NCI-H446 (cell line): ENCODE results near the gene INF2.
"Not testable (repeated sequence)": the region's sequence is repeated elsewhere in the genome, so short reads cannot be mapped to it uniquely, and the experiment has no call there.

Source experiments
- DNase-seq, 2 experiments: peaks; one replicate each; lab custom pipeline; 2025; lab: John Stamatoyannopoulos, UW

The INF2 gene

DNA sequence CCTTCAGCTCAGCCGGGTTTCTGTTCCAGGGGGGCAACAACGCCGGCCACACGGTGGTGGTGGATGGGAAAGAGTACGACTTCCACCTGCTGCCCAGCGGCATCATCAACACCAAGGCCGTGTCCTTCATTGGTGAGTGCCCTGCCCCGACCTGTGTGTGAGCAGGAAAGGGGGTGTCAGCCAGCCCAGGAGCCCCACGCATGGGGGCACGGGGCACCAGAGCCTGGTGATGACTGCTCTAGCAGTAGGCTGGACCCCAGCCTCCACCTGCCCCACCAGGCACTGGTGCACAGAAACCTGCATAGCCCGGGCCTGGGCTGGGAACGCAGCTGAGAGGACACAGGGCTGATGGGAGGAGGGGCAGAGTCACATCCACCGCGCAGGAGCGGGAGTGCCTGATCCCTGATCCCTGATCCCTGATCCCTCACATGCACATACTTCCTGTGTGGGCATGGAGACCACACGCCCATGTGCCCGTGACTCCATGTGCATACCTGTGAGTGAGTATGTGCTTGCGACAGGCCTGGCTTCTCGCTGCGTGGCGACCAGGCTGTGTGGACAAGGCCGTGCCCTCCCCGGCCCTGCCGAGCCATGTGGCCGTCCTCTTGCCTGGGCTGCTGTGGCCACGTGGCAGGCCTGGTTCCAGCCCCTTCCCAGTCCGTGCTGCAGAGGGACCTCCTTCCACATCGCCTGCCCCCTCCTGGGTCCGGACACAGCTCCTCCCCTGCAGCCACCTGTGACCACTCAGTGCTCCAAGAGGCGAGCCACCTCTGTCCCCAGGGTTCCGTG is 45.8 kb downstream of the INF2 start:
- DNase-seq: no peak

- no peak for DNase-seq
Observed at GRCh38 chr14:104735830-104736642, 46.6 kb downstream of the INF2 start.

DNA sequence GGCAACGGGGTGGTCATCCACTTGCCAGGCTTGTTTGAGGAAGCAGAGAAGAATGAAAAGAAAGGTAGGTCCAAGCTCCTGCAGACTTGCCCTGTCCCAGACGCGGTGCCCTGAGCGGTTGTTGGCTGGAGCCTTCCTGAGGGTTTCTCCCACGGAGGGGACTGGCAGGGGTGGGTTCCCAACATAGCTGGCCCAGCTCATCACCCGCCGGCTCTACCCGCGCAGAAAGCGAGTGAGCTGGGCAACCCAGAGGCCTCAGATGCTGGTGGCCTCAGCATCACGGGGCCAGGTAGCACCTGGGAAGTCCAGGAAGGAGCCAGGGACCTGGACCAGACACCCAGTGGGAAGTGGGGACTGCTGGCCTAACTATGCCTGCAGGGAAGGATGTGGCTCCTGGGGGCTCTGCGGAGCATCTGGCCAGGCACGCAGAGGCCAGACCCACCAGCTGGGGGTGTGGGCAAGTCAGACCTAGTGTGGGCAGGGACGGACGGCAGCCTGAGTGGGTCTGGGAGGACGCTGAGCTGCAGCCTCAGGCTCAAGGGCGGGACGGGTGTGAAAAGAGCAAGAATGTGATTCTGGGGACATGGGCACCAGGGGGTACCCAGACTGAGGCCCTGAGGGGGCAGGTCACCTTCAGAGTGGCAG is 49.1 kb downstream of the INF2 start:
- DNase-seq: no peak

DNA sequence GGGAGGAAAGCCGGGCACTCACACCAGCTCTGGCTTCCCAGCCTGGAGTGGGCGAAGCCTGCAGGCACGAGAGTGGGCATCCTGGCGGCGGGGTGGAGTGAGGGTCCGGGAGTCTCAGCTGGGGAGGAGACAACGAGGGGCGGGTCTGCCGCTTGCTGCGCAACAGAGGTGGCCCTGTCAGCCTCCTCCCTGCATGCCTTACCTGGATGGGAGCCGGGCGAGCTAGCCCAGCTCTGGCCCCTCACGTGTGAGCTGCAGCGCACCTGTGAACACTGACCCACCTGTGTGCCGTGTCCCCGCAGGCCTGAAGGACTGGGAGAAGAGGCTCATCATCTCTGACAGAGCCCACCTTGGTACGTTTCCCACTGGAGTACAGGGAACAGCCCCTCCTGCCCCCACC is 49.6 kb downstream of the INF2 start:
- no peak for DNase-seq

- no peak for DNase-seq
Observed at GRCh38 chr14:104739546-104740516, 50.4 kb downstream of the INF2 start.

DNA sequence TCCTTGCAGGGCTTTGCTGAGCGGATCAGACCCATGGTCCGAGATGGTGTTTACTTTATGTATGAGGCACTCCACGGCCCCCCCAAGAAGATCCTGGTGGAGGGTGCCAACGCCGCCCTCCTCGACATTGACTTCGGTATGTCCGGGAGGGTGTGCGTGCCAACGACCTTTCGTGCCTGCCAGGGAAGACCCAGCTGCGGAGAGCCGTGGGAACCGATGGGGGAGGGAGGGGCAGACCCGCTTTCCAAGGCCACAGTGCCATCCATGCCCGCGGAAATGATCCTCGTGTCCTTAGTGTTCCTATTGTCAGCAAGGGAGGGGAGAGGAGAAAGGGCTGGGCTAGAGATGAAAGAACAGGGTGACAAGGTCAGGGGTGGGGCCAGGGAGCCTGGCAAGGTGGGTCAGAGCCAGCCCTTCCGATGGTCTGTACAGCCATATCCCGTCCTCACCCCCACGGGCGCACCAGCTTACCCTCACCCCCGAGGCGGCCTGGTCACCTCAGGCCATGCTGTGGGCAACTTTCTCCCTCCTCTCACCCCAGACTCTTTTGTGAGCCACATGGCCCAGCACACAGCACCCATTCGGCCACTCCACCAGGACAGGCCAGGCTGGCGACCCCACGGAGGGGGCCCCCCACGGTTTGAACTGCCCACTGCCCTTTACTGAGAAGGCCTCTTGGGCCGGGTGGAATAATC is 51.8 kb downstream of the INF2 start:
- no peak for DNase-seq

DNA sequence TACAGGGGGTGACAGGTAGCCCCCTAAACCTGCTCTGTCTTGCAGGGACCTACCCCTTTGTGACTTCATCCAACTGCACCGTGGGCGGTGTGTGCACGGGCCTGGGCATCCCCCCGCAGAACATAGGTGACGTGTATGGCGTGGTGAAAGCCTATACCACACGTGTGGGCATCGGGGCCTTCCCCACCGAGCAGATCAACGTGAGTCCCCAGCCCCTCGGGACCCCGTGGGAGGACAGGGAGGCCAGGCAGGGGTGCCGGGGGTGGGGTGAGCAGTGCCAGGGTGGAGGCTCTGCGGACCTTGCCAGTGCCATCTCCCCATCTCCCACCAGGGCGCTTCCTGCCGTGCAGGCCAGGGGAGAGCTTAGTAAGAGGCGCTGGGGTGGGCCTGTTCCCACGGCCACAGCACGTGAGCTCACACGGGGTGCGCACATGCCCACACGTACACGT is 52.4 kb downstream of the INF2 start:
- DNase-seq: no peak

- DNase-seq: no peak
Observed at GRCh38 chr14:104742586-104743455, 53.4 kb downstream of the INF2 start.

DNA sequence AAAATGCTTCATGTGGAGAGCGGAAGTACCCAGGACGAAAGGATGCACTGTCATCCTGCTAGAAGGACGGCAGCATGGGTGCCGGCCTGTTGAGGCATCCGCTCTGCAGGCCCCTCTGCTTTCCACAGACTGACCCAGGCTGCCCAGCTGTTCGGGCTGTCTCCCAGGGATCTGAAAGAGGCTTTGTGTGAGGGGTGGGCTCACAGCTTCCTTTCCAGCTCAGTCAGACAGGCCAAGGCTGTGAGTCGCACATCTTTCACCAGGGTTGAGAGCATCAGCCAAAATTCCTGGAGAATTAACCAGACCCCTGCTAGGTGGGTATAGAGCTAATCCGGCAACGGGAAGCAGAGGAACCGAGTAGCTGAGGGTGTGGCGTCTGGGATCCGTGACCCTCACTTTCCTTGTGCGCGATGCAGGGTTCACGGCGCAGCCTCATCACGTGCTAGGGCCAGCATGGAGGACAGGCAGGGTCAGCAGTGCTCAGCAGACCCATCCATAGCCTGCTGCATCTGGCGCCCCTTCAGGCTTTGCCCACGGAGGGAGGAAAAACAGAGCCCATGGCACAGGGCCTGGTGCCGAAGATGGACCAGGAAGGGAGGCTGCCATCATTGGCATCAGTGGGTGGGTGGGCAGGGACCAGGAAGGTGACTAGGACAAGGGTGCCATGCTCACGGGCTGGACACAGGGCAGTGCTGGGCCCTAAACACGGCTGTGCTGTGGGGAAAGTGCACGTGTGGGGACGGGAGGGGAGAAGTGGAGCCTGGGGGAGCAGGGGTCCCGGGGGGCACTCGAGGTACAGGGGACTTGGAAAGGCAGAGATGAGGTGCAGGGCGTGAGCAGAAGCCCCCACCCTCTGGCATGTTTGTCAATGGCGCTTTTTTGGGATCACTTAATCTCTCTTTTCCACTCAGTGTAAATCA is 54.3 kb downstream of the INF2 start:
- no peak for DNase-seq

DNA sequence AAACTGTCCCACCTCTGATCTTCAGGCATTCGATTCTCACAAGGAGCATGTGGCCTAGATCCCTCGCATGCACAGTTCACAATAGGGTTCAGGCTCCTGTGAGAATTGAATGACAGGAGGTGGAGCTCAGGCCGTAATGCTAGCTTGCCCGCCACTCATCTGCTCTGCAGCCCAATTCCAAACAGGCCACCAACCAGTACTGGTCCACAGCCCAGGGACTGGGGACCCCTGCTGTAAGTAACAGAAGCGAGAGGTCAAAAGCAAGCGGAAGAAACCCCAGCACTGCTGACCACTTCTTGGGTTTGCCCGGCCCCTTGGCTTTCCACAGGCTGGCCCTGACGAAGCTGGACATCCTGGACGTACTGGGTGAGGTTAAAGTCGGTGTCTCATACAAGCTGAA is 55.1 kb downstream of the INF2 start:
- no peak for DNase-seq

DNA sequence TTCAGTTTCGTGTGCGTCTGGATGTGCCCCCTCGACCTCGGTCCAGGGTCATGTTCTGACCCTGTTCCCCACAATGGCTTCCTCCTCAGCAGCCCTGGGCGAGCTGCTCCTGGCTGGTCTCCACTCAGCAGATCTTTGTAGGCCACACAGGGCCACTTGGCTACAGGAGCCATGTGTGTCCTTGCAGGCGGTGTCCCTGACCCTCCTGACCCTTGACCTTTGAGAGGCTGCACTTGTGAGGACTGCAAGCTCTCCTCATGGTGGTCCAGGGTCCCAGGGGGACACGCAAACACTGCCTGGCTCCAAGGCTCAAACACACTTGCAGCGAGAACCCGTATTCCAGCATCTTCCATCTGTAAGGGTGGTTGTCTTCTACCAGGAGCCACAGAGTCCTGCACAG is 56.0 kb downstream of the INF2 start:
- DNase-seq: no peak

- DNase-seq: no peak
Observed at GRCh38 chr14:104746071-104746545, 56.7 kb downstream of the INF2 start.

DNA sequence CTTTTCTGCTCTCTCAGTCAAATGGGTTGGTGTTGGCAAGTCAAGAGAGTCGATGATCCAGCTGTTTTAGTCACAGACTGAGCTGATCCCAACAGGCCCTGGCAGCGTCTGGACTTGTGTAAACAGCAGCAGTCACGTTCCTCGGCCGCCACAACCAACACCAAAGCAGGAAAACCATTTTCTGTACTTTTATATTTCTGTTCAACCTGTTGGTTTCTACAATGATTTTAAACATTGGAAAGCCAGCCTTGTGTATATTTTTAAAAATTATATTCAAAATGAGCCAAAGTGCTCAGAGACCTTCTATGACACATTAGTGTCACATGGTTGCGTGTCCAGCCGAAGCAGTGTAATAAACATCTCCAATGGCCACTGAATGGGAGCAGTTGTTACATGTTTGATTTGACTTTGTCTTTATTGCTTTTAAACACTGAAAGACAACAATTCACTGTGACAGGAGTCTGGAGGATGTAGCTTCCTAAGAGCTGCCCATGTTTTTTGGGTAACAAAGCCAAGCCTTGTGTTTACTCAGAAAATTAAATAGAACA is 57.6 kb downstream of the INF2 start:
- no peak for DNase-seq

- DNase-seq: no peak
Observed at GRCh38 chr14:104747876-104748275, 58.5 kb downstream of the INF2 start.

DNA sequence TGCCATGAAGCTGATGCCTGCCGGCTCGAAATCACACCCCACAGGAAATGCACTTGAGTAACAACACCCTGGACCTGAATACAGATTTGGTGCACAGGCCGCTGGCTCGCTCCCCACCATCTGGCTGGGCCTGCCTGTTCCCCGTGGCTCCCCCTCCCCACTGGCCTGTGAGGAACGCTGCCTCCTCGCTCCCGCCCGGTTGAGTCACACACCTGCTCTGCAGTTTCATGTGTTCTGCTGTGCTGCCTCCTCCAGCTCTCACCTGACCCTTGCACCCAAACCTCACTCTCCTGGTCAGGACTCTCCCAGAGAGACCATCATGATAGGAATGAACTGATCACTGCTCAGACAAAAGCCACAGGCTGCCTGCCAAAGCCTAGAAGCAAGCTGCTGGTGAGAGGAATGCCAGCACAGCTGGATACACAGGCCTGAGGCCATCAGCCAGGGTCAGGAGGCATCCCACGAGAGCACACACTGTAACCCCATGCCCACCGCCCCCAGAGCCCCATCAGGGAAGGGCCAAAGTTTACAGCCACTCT is 59.8 kb downstream of the INF2 start:
- peak in 1 of 2 experiments; percentile 66 for DNase-seq

- no peak for DNase-seq
Observed at GRCh38 chr14:104750056-104750752, 60.8 kb downstream of the INF2 start.

- DNase-seq: not testable (repeated sequence)
Observed at GRCh38 chr14:104750753-104751057, 61.3 kb downstream of the INF2 start.
